ENCODE results near the gene KIF6. TPM values are rescaled to one million over a fixed set of nuclear protein-coding genes. Genes with fewer than 3 reads are reported as not detected.

Gene KIF6
- polyA plus RNA-seq, 3 donors: not detected

- Histone ChIP-seq H3K9me3 (replicated peaks in 1 of 2; ENCODE audit: control insufficient read depth in 1 of 2, insufficient read depth in 1 of 2, low read length in 2 of 2) (no peaks in the 10 kb centered on the region), H3K36me3 (replicated peaks in 1 of 2; ENCODE audit: control insufficient read depth in 1 of 2, insufficient read depth in 2 of 2, low read length in 2 of 2) (no peaks in the 10 kb centered on the region), H3K27me3 (ENCODE audit: control insufficient read depth in 2 of 2, insufficient read depth in 2 of 2, low read length in 2 of 2) (no peaks in the 10 kb centered on the region), H3K4me2 (replicated peaks; ENCODE audit: extremely low read depth, low read length, poor library complexity, severe bottlenecking) (no peak overlapping the region), H4K20me1 (ENCODE audit: insufficient read depth, low read length) (no peaks in the 10 kb centered on the region), H2AFZ (ENCODE audit: insufficient read depth, low read depth, low read length, poor library complexity, severe bottlenecking) (peak overlapping the region; percentile 7), H3K4me1 (ENCODE audit: control insufficient read depth in 1 of 2, insufficient read depth in 2 of 2, low read length in 2 of 2) (peaks cover 7 to 10% of the 10 kb centered on the region in 2 donors), H3K9ac (ENCODE audit: insufficient read depth, low read length, poor library complexity, severe bottlenecking) (no peak overlapping the region), H3K27ac (ENCODE audit: low read depth in 1 of 2, low read length in 2 of 2) (no peak overlapping the region), H3K79me2 (ENCODE audit: insufficient read depth, low read length) (no peaks in the 10 kb centered on the region), H3K4me3 (replicated peaks in 1 of 3; ENCODE audit: low read depth in 2 of 3, low read length in 3 of 3) (no peak overlapping the region)
- no CpG with 5 or more reads among the region's 3 CpGs for WGBS (ENCODE audit: insufficient coverage)
- H3K9me3 Mint-ChIP-seq: no peaks in the 10 kb centered on the region
- no peaks in the 10 kb centered on the region for H3K36me3 Mint-ChIP-seq
- no peak for TF ChIP-seq CTCF (IDR thresholded peaks at IDR 0.05)
- H3K4me1 Mint-ChIP-seq: peaks cover 9% of the 10 kb centered on the region
- H3K27me3 Mint-ChIP-seq (ENCODE audit: low read depth in 3 of 3): peaks cover 0 to 2% (median 2%) of the 10 kb centered on the region in 3 donors
- H3K27ac Mint-ChIP-seq: no peak overlapping the region
- no peak overlapping the region for H3K4me3 Mint-ChIP-seq
- intact Hi-C loops (cut with micrococcal nuclease): no loop called here
- peak in 1 of 3 donors; percentile 8 for DNase-seq
Measured at GRCh38 chr6:39706819-39707335, 18.3 kb downstream of the KIF6 start.

GRCh38 chr6:39702265-39702664 is 22.9 kb downstream of the KIF6 start:
- Histone ChIP-seq H3K79me2 (ENCODE audit: insufficient read depth, low read length) (no peaks in the 10 kb centered on the region), H3K9ac (ENCODE audit: insufficient read depth, low read length, poor library complexity, severe bottlenecking) (no peak overlapping the region), H3K27ac (ENCODE audit: low read depth in 1 of 2, low read length in 2 of 2) (no peak overlapping the region), H3K9me3 (replicated peaks in 1 of 2; ENCODE audit: control insufficient read depth in 1 of 2, insufficient read depth in 1 of 2, low read length in 2 of 2) (no peaks in the 10 kb centered on the region), H3K4me3 (replicated peaks in 1 of 3; ENCODE audit: low read depth in 2 of 3, low read length in 3 of 3) (no peak overlapping the region), H4K20me1 (ENCODE audit: insufficient read depth, low read length) (no peaks in the 10 kb centered on the region), H3K4me2 (replicated peaks; ENCODE audit: extremely low read depth, low read length, poor library complexity, severe bottlenecking) (no peak overlapping the region), H3K27me3 (ENCODE audit: control insufficient read depth in 2 of 2, insufficient read depth in 2 of 2, low read length in 2 of 2) (no peaks in the 10 kb centered on the region), H2AFZ (ENCODE audit: insufficient read depth, low read depth, low read length, poor library complexity, severe bottlenecking) (no peak overlapping the region), H3K36me3 (replicated peaks in 1 of 2; ENCODE audit: control insufficient read depth in 1 of 2, insufficient read depth in 2 of 2, low read length in 2 of 2) (no peaks in the 10 kb centered on the region), H3K4me1 (ENCODE audit: control insufficient read depth in 1 of 2, insufficient read depth in 2 of 2, low read length in 2 of 2) (peaks cover 3 to 4% of the 10 kb centered on the region in 2 donors)
- Mint-ChIP-seq H3K4me1 (peaks cover 7% of the 10 kb centered on the region), H3K4me3 (no peak overlapping the region), H3K27ac (no peak overlapping the region), H3K36me3 (no peaks in the 10 kb centered on the region), H3K27me3 (ENCODE audit: low read depth in 3 of 3) (no peaks in the 10 kb centered on the region), H3K9me3 (peaks cover 0 to 2% (median 0%) of the 10 kb centered on the region in 7 donors)
- whole genome bisulfite sequencing (ENCODE audit: insufficient coverage): no CpG with 5 or more reads among the region's 4 CpGs
- intact Hi-C loops (cut with micrococcal nuclease): no loop called here
- no peak for TF ChIP-seq CTCF (IDR thresholded peaks at IDR 0.05)
- no peak for DNase-seq

Data from CD14-positive monocyte (primary cell).